ENCODE results near the gene CHD3. TPM values are rescaled to one million over a fixed set of nuclear protein-coding genes. Genes with fewer than 3 reads are reported as not detected.

The CHD3 gene
- total and polyA plus RNA-seq, 10 of the 15 experiments (the other 5 are each of a cell fraction or from before 2014, with no cell fraction given) = 1.4 to 86.8 (median 39.1) TPM

GRCh38 chr17:7859028-7859427 lies 29.6 kb upstream of the CHD3 start (continued):
- TF ChIP-seq SP1 (IDR thresholded peaks at IDR 0.05; ENCODE audit: low read depth, low read length) = no peak
- TF ChIP-seq, protein P1, sequence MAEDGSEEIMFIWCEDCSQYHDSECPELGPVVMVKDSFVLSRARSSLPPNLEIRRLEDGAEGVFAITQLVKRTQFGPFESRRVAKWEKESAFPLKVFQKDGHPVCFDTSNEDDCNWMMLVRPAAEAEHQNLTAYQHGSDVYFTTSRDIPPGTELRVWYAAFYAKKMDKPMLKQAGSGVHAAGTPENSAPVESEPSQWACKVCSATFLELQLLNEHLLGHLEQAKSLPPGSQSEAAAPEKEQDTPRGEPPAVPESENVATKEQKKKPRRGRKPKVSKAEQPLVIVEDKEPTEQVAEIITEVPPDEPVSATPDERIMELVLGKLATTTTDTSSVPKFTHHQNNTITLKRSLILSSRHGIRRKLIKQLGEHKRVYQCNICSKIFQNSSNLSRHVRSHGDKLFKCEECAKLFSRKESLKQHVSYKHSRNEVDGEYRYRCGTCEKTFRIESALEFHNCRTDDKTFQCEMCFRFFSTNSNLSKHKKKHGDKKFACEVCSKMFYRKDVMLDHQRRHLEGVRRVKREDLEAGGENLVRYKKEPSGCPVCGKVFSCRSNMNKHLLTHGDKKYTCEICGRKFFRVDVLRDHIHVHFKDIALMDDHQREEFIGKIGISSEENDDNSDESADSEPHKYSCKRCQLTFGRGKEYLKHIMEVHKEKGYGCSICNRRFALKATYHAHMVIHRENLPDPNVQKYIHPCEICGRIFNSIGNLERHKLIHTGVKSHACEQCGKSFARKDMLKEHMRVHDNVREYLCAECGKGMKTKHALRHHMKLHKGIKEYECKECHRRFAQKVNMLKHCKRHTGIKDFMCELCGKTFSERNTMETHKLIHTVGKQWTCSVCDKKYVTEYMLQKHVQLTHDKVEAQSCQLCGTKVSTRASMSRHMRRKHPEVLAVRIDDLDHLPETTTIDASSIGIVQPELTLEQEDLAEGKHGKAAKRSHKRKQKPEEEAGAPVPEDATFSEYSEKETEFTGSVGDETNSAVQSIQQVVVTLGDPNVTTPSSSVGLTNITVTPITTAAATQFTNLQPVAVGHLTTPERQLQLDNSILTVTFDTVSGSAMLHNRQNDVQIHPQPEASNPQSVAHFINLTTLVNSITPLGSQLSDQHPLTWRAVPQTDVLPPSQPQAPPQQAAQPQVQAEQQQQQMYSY (CRISPR knock-in tag; IDR thresholded peaks at IDR 0.05) = no peak
- no peak for TF ChIP-seq POLR2A (IDR thresholded peaks at IDR 0.05; ENCODE audit: low read depth, low read length)

GRCh38 chr17:7862692-7863437 lies 25.7 kb upstream of the CHD3 start:
- Histone ChIP-seq H3K27me3 (replicated peaks in 1 of 2; ENCODE audit: control insufficient read depth in 2 of 2, insufficient read depth in 2 of 2, low read length in 1 of 2) (no peaks in the 10 kb centered on the region), H4K20me1 (ENCODE audit: control insufficient read depth, insufficient read depth) (no peaks in the 10 kb centered on the region), H3K4me1 (ENCODE audit: control insufficient read depth, insufficient read depth, low read length) (peaks cover 4% of the 10 kb centered on the region), H3K9me3 (replicated peaks; ENCODE audit: control insufficient read depth, insufficient read depth, low read length) (no peaks in the 10 kb centered on the region), H3K79me2 (ENCODE audit: control insufficient read depth, insufficient read depth, low read length) (peaks cover 8% of the 10 kb centered on the region; the same call in 1 of the 2 replicates), H2AFZ (ENCODE audit: control insufficient read depth, low read depth, low read length) (no peak overlapping the region), H3K9ac (ENCODE audit: control insufficient read depth, insufficient read depth, low read length) (no peak overlapping the region), H3K36me3 (ENCODE audit: control insufficient read depth in 2 of 2, insufficient read depth in 2 of 2, low read length in 1 of 2) (peaks cover 0 to 4% of the 10 kb centered on the region in 2 experiments; a peak in 2 of 4 replicates), H3K4me2 (ENCODE audit: control insufficient read depth, insufficient read depth) (no peak overlapping the region), H3K27ac (ENCODE audit: control insufficient read depth, insufficient read depth) (no peak overlapping the region), H3K4me3 (no peak overlapping the region)
- FAIRE-seq (no peak), ATAC-seq (no peak), DNase-seq (ENCODE audit: low read depth, low spot score) (no peak)
- no TSS peak for BruUV-seq (replicated peaks)
- CTCF ChIA-PET = interaction anchor here (0.6 to 15.5 kb wide), 29 partner anchors 8 to 217 kb away, joined by 3 to 308 read pairs (median 4); partner anchors contain the start of genes CHD3, CNTROB, KDM6B and RNF227
- intact Hi-C loops (cut with micrococcal nuclease; ENCODE audit: unreplicated experiment) = loop anchor here (1.0 to 5.0 kb wide), 3 partner anchors 34 to 179 kb away; no protein-coding TSS in a partner anchor
- RAD21 ChIA-PET (ENCODE audit: unreplicated experiment) = interaction anchor here (0.6 to 7.4 kb wide), 10 partner anchors 15 to 195 kb away, joined by 3 to 65 read pairs (median 5); no protein-coding TSS in a partner anchor
- SMC1A ChIA-PET (ENCODE audit: uncharacterized antibody, unreplicated experiment) = interaction anchor here (0.6 to 3.6 kb wide), 20 partner anchors 9 to 197 kb away, joined by 3 to 41 read pairs (median 6); partner anchors contain the start of genes CNTROB, RNF227 and TRAPPC1
- POLR2A ChIA-PET = interaction anchor here (0.7 to 1.9 kb wide), 3 partner anchors 28 to 1203 kb away, joined by 3 to 5 read pairs (median 3); no protein-coding TSS in a partner anchor
- 50% methylated on average over 2 of the region's 3 CpGs for WGBS (ENCODE audit: insufficient coverage, insufficient replicate concordance, low lambda C conversion rate, missing lambda C conversion rate)
- TF ChIP-seq SMC3 (IDR thresholded peaks at IDR 0.05; ENCODE audit: borderline replicate concordance, low read length) (peak; percentile 75; the same call in 1 of the 2 replicates), YY1 (IDR thresholded peaks at IDR 0.05; ENCODE audit: low read depth, low read length) (0 out of 2 replicates have a peak, but pooled peaks have one; percentile 32), HDGF (IDR thresholded peaks at IDR 0.05) (0 out of 2 replicates have a peak, but pooled peaks have one; percentile 4), RAD21 (IDR thresholded peaks at IDR 0.05; ENCODE audit: insufficient read depth, low read depth, low read length) (peak; percentile 93), CTCF (IDR thresholded peaks at IDR 0.05 in 2 of 3, conservative IDR thresholded peaks at IDR 0.05 in 1 of 3; ENCODE audit: control insufficient read depth in 2 of 3, extremely low read depth in 1 of 3, insufficient read depth in 1 of 3, low read depth in 3 of 3, low read length in 3 of 3) (peak; percentile 64 to 73 (median 67)), WRNIP1 (IDR thresholded peaks at IDR 0.05; ENCODE audit: borderline replicate concordance, low read depth, low read length) (no peak), RFX5 (IDR thresholded peaks at IDR 0.05; ENCODE audit: low read depth, low read length) (no peak), PBX3 (IDR thresholded peaks at IDR 0.05; ENCODE audit: insufficient replicate concordance, low read depth, low read length) (no peak), ZNF384 (IDR thresholded peaks at IDR 0.05; ENCODE audit: borderline replicate concordance, low read depth, low read length) (peak; percentile 68), FOXM1 (IDR thresholded peaks at IDR 0.05; ENCODE audit: low read depth, low read length) (0 out of 2 replicates have a peak, but pooled peaks have one; percentile 21), NBN (IDR thresholded peaks at IDR 0.05) (peak; percentile 78)
- in situ Hi-C loops (cut with MboI) = loop anchor here (5.0 kb wide), 1 partner anchor 124 kb away; no protein-coding TSS in a partner anchor

Measured in GM12878 (cell line).